HFF-Myc (cell line): ENCODE results near the gene WDFY4.

ENCODE experiments used
- DNase-seq: peaks from one replicate; pipeline ENCODE4 v3.0.0-alpha.2; 2011; ENCODE audit warnings: low read depth; ENCODE audit errors: extremely low read depth
- H3K4me3 ChIP-seq: replicated peaks from 2 replicates; pipeline ENCODE4 v1.5.1; 2011; ENCODE audit warnings: low read depth, mild to moderate bottlenecking, control low read depth, low read length
- CTCF ChIP-seq: IDR thresholded peaks from 2 replicates; pipeline ENCODE4 v1.5.1; 2012; ENCODE audit warnings: mild to moderate bottlenecking, low read depth, low read length, control low read depth; ENCODE audit errors: missing control alignments

WDFY4 gene

DNA sequence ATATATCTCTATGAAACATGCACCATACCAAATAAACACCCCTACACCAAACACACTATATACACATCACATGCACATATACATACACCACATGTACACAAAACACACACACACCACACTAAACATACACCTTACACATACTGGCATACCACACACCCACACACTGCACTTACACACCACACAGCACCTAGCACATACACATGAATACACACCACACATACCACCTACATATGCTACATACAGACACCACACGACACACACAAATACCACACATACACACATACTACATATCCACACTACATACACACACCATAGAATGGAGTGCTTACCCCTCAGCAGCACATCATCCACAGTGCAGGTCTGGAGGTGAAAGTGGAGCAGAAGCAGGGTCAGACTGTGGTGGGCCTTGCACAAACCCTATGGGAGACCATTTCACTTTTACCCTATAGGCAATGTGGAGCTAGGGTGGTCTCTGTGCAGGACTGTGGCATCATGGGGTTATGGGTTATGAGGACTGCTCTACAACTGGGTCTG lies 64.6 kb downstream of the WDFY4 start:
- TF ChIP-seq CTCF: no peak
- no peak for DNase-seq
- H3K4me3 ChIP-seq: no peak overlapping the region

- no peak for DNase-seq
- TF ChIP-seq CTCF: no peak
- H3K4me3 ChIP-seq: no peak overlapping the region
Observed at GRCh38 chr10:48750019-48750418, 65.3 kb downstream of the WDFY4 start.

GRCh38 chr10:48750991-48751390 lies 66.3 kb downstream of the WDFY4 start:
- H3K4me3 ChIP-seq: no peak overlapping the region
- no peak for DNase-seq
- no peak for TF ChIP-seq CTCF

GRCh38 chr10:48751730-48752129 lies 67.1 kb downstream of the WDFY4 start:
- TF ChIP-seq CTCF: no peak
- H3K4me3 ChIP-seq: no peak overlapping the region
- no peak for DNase-seq

GRCh38 chr10:48758411-48758810 lies 73.7 kb downstream of the WDFY4 start:
- DNase-seq: no peak
- TF ChIP-seq CTCF: no peak
- H3K4me3 ChIP-seq: no peak overlapping the region

DNA sequence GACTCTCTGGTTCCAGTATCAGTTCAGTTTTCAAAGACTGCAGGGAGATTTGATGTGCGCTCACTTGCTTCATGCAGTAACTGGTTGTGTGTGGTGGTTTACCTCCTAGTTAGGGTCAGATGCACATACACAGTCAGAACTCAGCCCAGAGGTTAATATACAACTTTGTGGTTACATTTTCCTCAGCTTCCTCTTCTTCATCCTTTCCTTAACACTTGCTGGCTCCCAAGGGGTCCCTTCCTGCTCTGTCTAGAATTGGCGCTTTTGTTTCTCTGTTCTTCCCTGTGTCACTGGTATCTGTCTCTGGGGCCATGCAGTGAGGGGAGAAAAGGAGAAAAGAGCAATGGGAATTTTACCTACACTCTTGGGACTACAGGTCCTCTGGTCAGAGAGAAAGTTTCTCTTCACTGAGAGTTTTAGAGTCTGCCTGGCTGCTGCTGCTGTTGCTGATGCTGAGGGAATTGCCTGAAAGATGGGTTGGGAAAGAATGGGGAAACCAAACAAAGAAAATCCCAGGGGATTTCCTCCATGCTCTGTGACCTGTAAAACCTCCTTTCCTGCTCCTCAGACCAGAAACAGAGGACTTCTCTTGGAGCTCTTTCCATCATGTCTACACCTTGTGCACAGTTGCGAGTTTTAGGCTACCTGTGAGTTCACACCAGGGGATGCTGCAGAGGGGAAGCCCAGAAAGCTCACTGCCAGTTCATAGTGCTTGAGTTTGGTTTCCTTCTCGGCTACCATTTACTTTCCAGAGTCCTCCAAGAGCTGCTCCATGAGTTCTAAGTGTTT lies 74.6 kb downstream of the WDFY4 start:
- no peak for DNase-seq
- TF ChIP-seq CTCF: no peak
- H3K4me3 ChIP-seq: no peak overlapping the region
